Liver (tissue), 9 donors: Measurements from ENCODE around the gene ZNF717. TPM values are rescaled to one million over a fixed set of nuclear protein-coding genes. Genes with fewer than 3 reads are reported as not detected.
"Not testable (repeated sequence)": the region's sequence is repeated elsewhere in the genome, so short reads cannot be mapped to it uniquely, and the experiment has no call there.

Experiments used
- DNase-seq: peaks from one replicate; pipeline ENCODE4 v3.0.0-alpha.2; 2017; ENCODE audit warnings: low spot score
- H3K27ac ChIP-seq, 2 donors: one replicate each; pipeline ENCODE4 v1.7.0; 2013; ENCODE audit warnings: inconsistent platforms in 2 of 2, low read length in 2 of 2, control low read depth in 1 of 2, low read depth in 1 of 2, mild to moderate bottlenecking in 1 of 2
- H3K27me3 ChIP-seq, 4 donors: one replicate each; pipeline versions ENCODE4 v1.6.1 to v1.7.0; 2013; ENCODE audit warnings: low read length in 3 of 4, inconsistent platforms in 1 of 4, mild to moderate bottlenecking in 1 of 4, moderate library complexity in 1 of 4; ENCODE audit not compliant: control insufficient read depth in 4 of 4, insufficient read depth in 4 of 4
- H3K36me3 ChIP-seq, 4 donors: one replicate each; pipeline versions ENCODE4 v1.6.1 to v1.7.0; 2013; ENCODE audit warnings: low read length in 3 of 4, mild to moderate bottlenecking in 3 of 4, low read depth in 1 of 4, moderate library complexity in 1 of 4; ENCODE audit not compliant: control insufficient read depth in 4 of 4, insufficient read depth in 3 of 4
- H3K4me1 ChIP-seq, 4 donors: one replicate each; pipeline versions ENCODE4 v1.6.1 to v1.7.0; 2013; ENCODE audit warnings: low read length in 3 of 4, mild to moderate bottlenecking in 3 of 4, moderate library complexity in 1 of 4; ENCODE audit not compliant: control insufficient read depth in 4 of 4, insufficient read depth in 4 of 4
- H3K4me3 ChIP-seq, 3 donors: one replicate each; pipeline versions ENCODE4 v1.6.1 to v1.7.0; 2013; ENCODE audit warnings: low read length in 3 of 3, control low read depth in 1 of 3, low read depth in 1 of 3, mild to moderate bottlenecking in 1 of 3
- H3K9ac ChIP-seq, 2 donors: one replicate each; pipeline ENCODE4 v1.7.0; 2013; ENCODE audit warnings: low read length in 2 of 2, mild to moderate bottlenecking in 2 of 2, moderate library complexity in 2 of 2, control low read depth in 1 of 2, low read depth in 1 of 2
- H3K9me3 ChIP-seq, 4 donors: one replicate each; pipeline versions ENCODE4 v1.6.1 to v1.7.0; 2013; ENCODE audit warnings: low read length in 3 of 4; ENCODE audit not compliant: control insufficient read depth in 4 of 4
- ATF3 ChIP-seq: IDR thresholded peaks from 2 replicates; pipeline ENCODE4 v1.6.1; 2016; ENCODE audit warnings: antibody characterized with exemption
- CTCF ChIP-seq: fragments of 150-350 bp; IDR thresholded peaks from 2 replicates; pipeline ENCODE4 v1.5.1; 2017; ENCODE audit warnings: improper control_type of control experiment, low read depth, low read length; ENCODE audit not compliant: missing input control
- FOXA1 ChIP-seq: IDR thresholded peaks from 2 replicates; pipeline ENCODE4 v1.6.1; 2016; ENCODE audit warnings: antibody characterized with exemption
- FOXA2 ChIP-seq: IDR thresholded peaks from 2 replicates; pipeline ENCODE4 v1.6.1; 2016; ENCODE audit warnings: antibody characterized with exemption
- GABPA ChIP-seq, 2 donors: IDR thresholded peaks in 1 of 2; conservative IDR thresholded peaks in 1 of 2; 2 replicates each; pipeline ENCODE4 v1.6.1; 2016; ENCODE audit warnings: antibody characterized with exemption in 2 of 2, mild to moderate bottlenecking in 1 of 2, moderate library complexity in 1 of 2
- HNF4A ChIP-seq, 2 donors: conservative IDR thresholded peaks; 2 replicates each; pipeline ENCODE4 v1.6.1; 2016; ENCODE audit warnings: antibody characterized with exemption in 2 of 2, mild to moderate bottlenecking in 2 of 2
- RXRA ChIP-seq, 2 donors: IDR thresholded peaks; 2 replicates each; pipeline ENCODE4 v1.6.1; 2017 to 2018; ENCODE audit warnings: antibody characterized with exemption in 2 of 2, mild to moderate bottlenecking in 1 of 2
- TAF1 ChIP-seq: conservative IDR thresholded peaks from 2 replicates; pipeline ENCODE4 v1.6.1; 2016; ENCODE audit warnings: antibody characterized with exemption, mild to moderate bottlenecking
- ZBTB33 ChIP-seq: IDR thresholded peaks from 2 replicates; pipeline ENCODE4 v1.6.1; 2016; ENCODE audit warnings: antibody characterized with exemption
- WGBS: extraction: QIAGEN DNeasy Blood & Tissue Kit; methylation state at CpG from one replicate; pipeline ENCODE4 v1.1.7; 2013; 5-methylcytosine and 5-hydroxymethylcytosine counted together
- polyA plus RNA-seq, 2 donors: library from polyadenylated mRNA; stranded (reverse) in 1 of 2; unstranded in 1 of 2; fragments of 200-250 nt in 1 of 2; fragments of >200 nt in 1 of 2; fragmentation: Nextera tagmentation in 1 of 2; extraction: Ambion mirVana in 1 of 2; gene quantifications; one replicate each; pipeline versions ENCODE4 v1.2.1 to v1.2.3, GENCODE V29; 2013 to 2015
- total RNA-seq, 2 donors: library from RNA; depleted of rRNA; stranded (reverse); fragments of >200 nt; gene quantifications; one replicate each; pipeline ENCODE4 v1.2.3, GENCODE V29; 2014
- donor health status: healthy.
- donor health status: healthy.
- donor health status: healthy.
- donor health status: healthy.
- donor health status: healthy.

Gene ZNF717
- total and polyA plus RNA-seq, 4 donors, result 2.0 to 7.7 (median 6.6) TPM

- peaks cover 1 to 28% (median 22%) of the 10 kb centered on the region in 4 donors for H3K9me3 ChIP-seq
- peaks cover 0 to 39% (median 32%) of the 10 kb centered on the region in 4 donors for H3K36me3 ChIP-seq
- H3K4me1 ChIP-seq, result peaks cover 0 to 5% (median 1%) of the 10 kb centered on the region in 4 donors
- no peak for TF ChIP-seq CTCF
- no peak for TF ChIP-seq GABPA (IDR thresholded peaks at IDR 0.05 in 1 of 2, conservative IDR thresholded peaks at IDR 0.05 in 1 of 2)
- TF ChIP-seq FOXA1, result no peak
- no peak for TF ChIP-seq RXRA (IDR thresholded peaks at IDR 0.05)
- TF ChIP-seq FOXA2, result no peak
- no peak for TF ChIP-seq HNF4A (conservative IDR thresholded peaks at IDR 0.05)
- no peak for TF ChIP-seq ZBTB33
- TF ChIP-seq TAF1, result no peak
- TF ChIP-seq ATF3, result no peak
- no peak overlapping the region for H3K9ac ChIP-seq
- H3K27me3 ChIP-seq, result no peaks in the 10 kb centered on the region
- no peak for DNase-seq
- no peak overlapping the region for H3K27ac ChIP-seq
- 82% methylated on average over 7 of the region's 7 CpGs for WGBS
- H3K4me3 ChIP-seq, result no peak overlapping the region
Measured at GRCh38 chr3:75781079-75781745, 4.1 kb downstream of the ZNF717 start.

- not testable (repeated sequence) for H3K4me3 ChIP-seq, H3K4me1 ChIP-seq, DNase-seq, H3K27ac ChIP-seq, H3K9ac ChIP-seq, H3K27me3 ChIP-seq
- H3K36me3 ChIP-seq, result peaks cover 0 to 39% (median 33%) of the 10 kb centered on the region in 4 donors
- WGBS, result 89% methylated on average over 11 of the region's 11 CpGs
- H3K9me3 ChIP-seq, result peaks cover 3 to 28% (median 21%) of the 10 kb centered on the region in 4 donors
Measured at GRCh38 chr3:75777742-75778141, 7.6 kb downstream of the ZNF717 start.

GRCh38 chr3:75771631-75772030 is 13.7 kb downstream of the ZNF717 start:
- not testable (repeated sequence) for H3K27me3 ChIP-seq, DNase-seq, H3K27ac ChIP-seq, H3K9ac ChIP-seq, H3K4me1 ChIP-seq
- Histone ChIP-seq H3K36me3 (peaks cover 3 to 39% (median 21%) of the 10 kb centered on the region in 4 donors), H3K4me3 (peak overlapping the region in 1 of 3 donors; percentile 49), H3K9me3 (peaks cover 10 to 28% (median 19%) of the 10 kb centered on the region in 4 donors)
- 88% methylated on average over 10 of the region's 10 CpGs for WGBS
